ENCODE results near the gene CAMK4. TPM values are rescaled to one million over a fixed set of nuclear protein-coding genes. Genes with fewer than 3 reads are reported as not detected.
A peak's percentile ranks its signal among the peaks of the same experiment; 100 is the strongest.

CAMK4 gene
- total and polyA plus RNA-seq, 5 donors from 2014 or later: 85.3 to 167 (median 106) TPM

- H3K27ac Mint-ChIP-seq: peak overlapping the region; percentile 5 to 23 (median 16)
Measured at GRCh38 chr5:111277061-111277460, 52.9 kb downstream of the CAMK4 start.

GRCh38 chr5:111278858-111279504 lies 54.8 kb downstream of the CAMK4 start:
- H3K36me3 Mint-ChIP-seq: peaks cover 8% of the 10 kb centered on the region
- Histone ChIP-seq H3K27me3 (ENCODE audit: control insufficient read depth, insufficient read depth, low read length) (no peaks in the 10 kb centered on the region), H3K36me3 (ENCODE audit: control insufficient read depth, insufficient read depth, low read length) (no peaks in the 10 kb centered on the region), H3K9me3 (ENCODE audit: control insufficient read depth in 2 of 2, low read length in 2 of 2) (no peaks in the 10 kb centered on the region), H3K4me3 (ENCODE audit: low read depth, low read length) (no peak overlapping the region), H3K27ac (ENCODE audit: insufficient read depth, low read length, poor library complexity, severe bottlenecking) (no peak overlapping the region), H3K4me1 (ENCODE audit: control insufficient read depth, insufficient read depth, low read length, poor library complexity, severe bottlenecking) (peaks cover 36% of the 10 kb centered on the region)
- H3K27me3 Mint-ChIP-seq: no peaks in the 10 kb centered on the region
- no peaks in the 10 kb centered on the region for H3K9me3 Mint-ChIP-seq
- H3K27ac Mint-ChIP-seq: peak overlapping the region in 1 of 3 donors; percentile 73
- H3K4me3 Mint-ChIP-seq: peak overlapping the region in 3 of 4 donors; percentile 13 to 52 (median 45)
- H3K4me1 Mint-ChIP-seq: peaks cover 43 to 78% (median 69%) of the 10 kb centered on the region in 4 donors
- ATAC-seq (ENCODE audit: low read depth in 2 of 2): peak; percentile 91 to 94
- peak; percentile 71 to 82 (median 82) for DNase-seq

More at GRCh38 chr5:111277061-111277460, 52.9 kb downstream of the CAMK4 start:
- Mint-ChIP-seq H3K4me1 (peaks cover 46 to 70% (median 63%) of the 10 kb centered on the region in 4 donors), H3K36me3 (no peaks in the 10 kb centered on the region), H3K4me3 (peak overlapping the region in 1 of 4 donors; percentile 12), H3K27me3 (no peaks in the 10 kb centered on the region), H3K9me3 (no peaks in the 10 kb centered on the region)
- H3K27ac ChIP-seq (ENCODE audit: insufficient read depth, low read length, poor library complexity, severe bottlenecking): peak overlapping the region; percentile 29
- no peak overlapping the region for H3K4me3 ChIP-seq (ENCODE audit: low read depth, low read length)
- H3K36me3 ChIP-seq (ENCODE audit: control insufficient read depth, insufficient read depth, low read length): no peaks in the 10 kb centered on the region
- H3K4me1 ChIP-seq (ENCODE audit: control insufficient read depth, insufficient read depth, low read length, poor library complexity, severe bottlenecking): peaks cover 29% of the 10 kb centered on the region
- no peak for ATAC-seq (ENCODE audit: low read depth in 2 of 2)
- H3K9me3 ChIP-seq (ENCODE audit: control insufficient read depth in 2 of 2, low read length in 2 of 2): no peaks in the 10 kb centered on the region
- DNase-seq: no peak
- no peaks in the 10 kb centered on the region for H3K27me3 ChIP-seq (ENCODE audit: control insufficient read depth, insufficient read depth, low read length)

GRCh38 chr5:111280282-111280951 lies 56.2 kb downstream of the CAMK4 start:
- Mint-ChIP-seq H3K27me3 (no peaks in the 10 kb centered on the region), H3K27ac (no peak overlapping the region), H3K36me3 (peaks cover 8% of the 10 kb centered on the region), H3K4me1 (peaks cover 31 to 81% (median 71%) of the 10 kb centered on the region in 4 donors), H3K4me3 (peak overlapping the region in 1 of 4 donors; percentile 19), H3K9me3 (no peaks in the 10 kb centered on the region)
- H3K27me3 ChIP-seq (ENCODE audit: control insufficient read depth, insufficient read depth, low read length): no peaks in the 10 kb centered on the region
- peaks cover 34% of the 10 kb centered on the region for H3K4me1 ChIP-seq (ENCODE audit: control insufficient read depth, insufficient read depth, low read length, poor library complexity, severe bottlenecking)
- ATAC-seq (ENCODE audit: low read depth in 2 of 2) (no peak), DNase-seq (no peak)
- H3K9me3 ChIP-seq (ENCODE audit: control insufficient read depth in 2 of 2, low read length in 2 of 2): no peaks in the 10 kb centered on the region
- H3K4me3 ChIP-seq (ENCODE audit: low read depth, low read length): no peak overlapping the region
- no peaks in the 10 kb centered on the region for H3K36me3 ChIP-seq (ENCODE audit: control insufficient read depth, insufficient read depth, low read length)
- H3K27ac ChIP-seq (ENCODE audit: insufficient read depth, low read length, poor library complexity, severe bottlenecking): no peak overlapping the region

- Histone ChIP-seq H3K4me1 (ENCODE audit: control insufficient read depth, insufficient read depth, low read length, poor library complexity, severe bottlenecking) (peaks cover 27% of the 10 kb centered on the region), H3K4me3 (ENCODE audit: low read depth, low read length) (no peak overlapping the region), H3K27ac (ENCODE audit: insufficient read depth, low read length, poor library complexity, severe bottlenecking) (no peak overlapping the region), H3K27me3 (ENCODE audit: control insufficient read depth, insufficient read depth, low read length) (no peaks in the 10 kb centered on the region), H3K36me3 (ENCODE audit: control insufficient read depth, insufficient read depth, low read length) (no peaks in the 10 kb centered on the region), H3K9me3 (ENCODE audit: control insufficient read depth in 2 of 2, low read length in 2 of 2) (no peaks in the 10 kb centered on the region)
- H3K36me3 Mint-ChIP-seq: peaks cover 8% of the 10 kb centered on the region
- H3K27me3 Mint-ChIP-seq: no peaks in the 10 kb centered on the region
- H3K27ac Mint-ChIP-seq: no peak overlapping the region
- H3K9me3 Mint-ChIP-seq: no peaks in the 10 kb centered on the region
- peak overlapping the region in 1 of 4 donors; percentile 5 for H3K4me3 Mint-ChIP-seq
- H3K4me1 Mint-ChIP-seq: peaks cover 32 to 83% (median 70%) of the 10 kb centered on the region in 4 donors
- DNase-seq (no peak), ATAC-seq (ENCODE audit: low read depth in 2 of 2) (no peak)
Measured at GRCh38 chr5:111282798-111283197, 58.6 kb downstream of the CAMK4 start.

GRCh38 chr5:111284825-111285224 lies 60.6 kb downstream of the CAMK4 start:
- DNase-seq (no peak), ATAC-seq (ENCODE audit: low read depth in 2 of 2) (no peak)
- Histone ChIP-seq H3K36me3 (ENCODE audit: control insufficient read depth, insufficient read depth, low read length) (no peaks in the 10 kb centered on the region), H3K4me3 (ENCODE audit: low read depth, low read length) (no peak overlapping the region), H3K27me3 (ENCODE audit: control insufficient read depth, insufficient read depth, low read length) (no peaks in the 10 kb centered on the region), H3K4me1 (ENCODE audit: control insufficient read depth, insufficient read depth, low read length, poor library complexity, severe bottlenecking) (peaks cover 18% of the 10 kb centered on the region), H3K27ac (ENCODE audit: insufficient read depth, low read length, poor library complexity, severe bottlenecking) (no peak overlapping the region), H3K9me3 (ENCODE audit: control insufficient read depth in 2 of 2, low read length in 2 of 2) (no peaks in the 10 kb centered on the region)
- Mint-ChIP-seq H3K27ac (peak overlapping the region in 1 of 3 donors; percentile 11), H3K9me3 (no peaks in the 10 kb centered on the region), H3K4me3 (no peak overlapping the region), H3K36me3 (peaks cover 8% of the 10 kb centered on the region), H3K4me1 (peaks cover 34 to 89% (median 70%) of the 10 kb centered on the region in 4 donors), H3K27me3 (no peaks in the 10 kb centered on the region)

GRCh38 chr5:111294551-111294950 lies 70.4 kb downstream of the CAMK4 start:
- peaks cover 15 to 57% (median 29%) of the 10 kb centered on the region in 4 donors for H3K4me1 Mint-ChIP-seq
- peaks cover 0 to 11% (median 2%) of the 10 kb centered on the region in 7 donors for H3K9me3 Mint-ChIP-seq
- no peaks in the 10 kb centered on the region for H3K4me1 ChIP-seq (ENCODE audit: control insufficient read depth, insufficient read depth, low read length, poor library complexity, severe bottlenecking)
- H3K9me3 ChIP-seq (ENCODE audit: control insufficient read depth in 2 of 2, low read length in 2 of 2): peaks cover 2 to 10% of the 10 kb centered on the region in 2 experiments
- peaks cover 12% of the 10 kb centered on the region for H3K36me3 ChIP-seq (ENCODE audit: control insufficient read depth, insufficient read depth, low read length)
- H3K4me3 ChIP-seq (ENCODE audit: low read depth, low read length): no peak overlapping the region
- ATAC-seq (ENCODE audit: low read depth in 2 of 2) (no peak), DNase-seq (no peak)
- no peak overlapping the region for H3K27ac Mint-ChIP-seq
- H3K27me3 Mint-ChIP-seq: no peaks in the 10 kb centered on the region
- no peak overlapping the region for H3K27ac ChIP-seq (ENCODE audit: insufficient read depth, low read length, poor library complexity, severe bottlenecking)
- H3K4me3 Mint-ChIP-seq: no peak overlapping the region
- no peaks in the 10 kb centered on the region for H3K27me3 ChIP-seq (ENCODE audit: control insufficient read depth, insufficient read depth, low read length)
- peaks cover 26% of the 10 kb centered on the region for H3K36me3 Mint-ChIP-seq

GRCh38 chr5:111295649-111296048 lies 71.5 kb downstream of the CAMK4 start:
- no peaks in the 10 kb centered on the region for H3K4me1 ChIP-seq (ENCODE audit: control insufficient read depth, insufficient read depth, low read length, poor library complexity, severe bottlenecking)
- H3K9me3 ChIP-seq (ENCODE audit: control insufficient read depth in 2 of 2, low read length in 2 of 2): peaks cover 2 to 10% of the 10 kb centered on the region in 2 experiments
- H3K27ac Mint-ChIP-seq: no peak overlapping the region
- DNase-seq: no peak
- no peak for ATAC-seq (ENCODE audit: low read depth in 2 of 2)
- H3K27me3 Mint-ChIP-seq: no peaks in the 10 kb centered on the region
- peaks cover 12% of the 10 kb centered on the region for H3K36me3 ChIP-seq (ENCODE audit: control insufficient read depth, insufficient read depth, low read length)
- H3K27ac ChIP-seq (ENCODE audit: insufficient read depth, low read length, poor library complexity, severe bottlenecking): no peak overlapping the region
- H3K36me3 Mint-ChIP-seq: peaks cover 25% of the 10 kb centered on the region
- H3K4me1 Mint-ChIP-seq: peaks cover 8 to 53% (median 25%) of the 10 kb centered on the region in 4 donors
- H3K9me3 Mint-ChIP-seq: peaks cover 0 to 17% (median 6%) of the 10 kb centered on the region in 7 donors
- no peak overlapping the region for H3K4me3 Mint-ChIP-seq
- no peak overlapping the region for H3K4me3 ChIP-seq (ENCODE audit: low read depth, low read length)
- H3K27me3 ChIP-seq (ENCODE audit: control insufficient read depth, insufficient read depth, low read length): no peaks in the 10 kb centered on the region
